Sigmoid colon (tissue), 4 donors: ENCODE data around the gene TSPAN11.

Experiments used
- CTCF ChIP-seq, 4 experiments: fragments of 450-650 bp in 3 of 4; fragments of 200-600 bp in 1 of 4; IDR thresholded peaks; one replicate each; pipeline ENCODE4 v1.5.1; 2016 to 2019; ENCODE audit warnings: antibody characterized with exemption in 4 of 4, mild to moderate bottlenecking in 3 of 4, moderate library complexity in 2 of 4
- EP300 ChIP-seq, 4 donors: sonication (generic); formaldehyde crosslinking; IDR thresholded peaks; one replicate each; pipeline ENCODE4 v1.6.1; 2017; ENCODE audit warnings: antibody characterized with exemption in 4 of 4
- POLR2A ChIP-seq, 2 donors: fragments of 450-650 bp; IDR thresholded peaks; one replicate each; pipeline ENCODE4 v1.6.1; 2016; ENCODE audit warnings: antibody characterized with exemption in 2 of 2, mild to moderate bottlenecking in 2 of 2, moderate library complexity in 2 of 2

- TF ChIP-seq POLR2A (IDR thresholded peaks at IDR 0.05) (no peak), CTCF (IDR thresholded peaks at IDR 0.05) (no peak), EP300 (IDR thresholded peaks at IDR 0.05) (no peak)
Observed at GRCh38 chr12:31035226-31035625, 108.7 kb downstream of the TSPAN11 start.
